DOHH2 (cell line): ENCODE results near the gene MCEE.

ENCODE experiments used
- H3F3A ChIP-seq: fragments of 200-600 bp; sonication (generic), shearing (Covaris generic); 2 replicates; pipeline ENCODE4 v1.6.0; 2016; ENCODE audit warnings: antibody characterized with exemption, mild to moderate bottlenecking; ENCODE audit not compliant: control insufficient read depth, insufficient read depth
- H3K27ac ChIP-seq: fragments of 200-600 bp; sonication (generic); 2 replicates; pipeline ENCODE4 v1.5.1; 2014; ENCODE audit warnings: low read depth, mild to moderate bottlenecking, low read length, moderate library complexity
- H3K27me3 ChIP-seq: fragments of 200-600 bp; sonication (generic); 2 replicates; pipeline ENCODE4 v1.6.1; 2014; ENCODE audit warnings: mild to moderate bottlenecking, low read length, mixed read lengths; ENCODE audit not compliant: control insufficient read depth
- H3K36me3 ChIP-seq: fragments of 200-600 bp; sonication (generic); 2 replicates; pipeline ENCODE4 v1.6.1; 2014; ENCODE audit warnings: mild to moderate bottlenecking, low read length, moderate library complexity, mixed read lengths; ENCODE audit not compliant: control insufficient read depth
- H3K4me1 ChIP-seq: fragments of 200-600 bp; sonication (generic); 2 replicates; pipeline ENCODE4 v1.6.1; 2014; ENCODE audit warnings: mild to moderate bottlenecking, low read length, mixed read lengths; ENCODE audit not compliant: control insufficient read depth
- H3K4me2 ChIP-seq: fragments of 200-600 bp; sonication (generic); 2 replicates; pipeline ENCODE4 v1.6.0; 2014; ENCODE audit warnings: mild to moderate bottlenecking, low read length, moderate library complexity
- H3K4me3 ChIP-seq: fragments of 200-600 bp; sonication (generic); 2 replicates; pipeline ENCODE4 v1.5.1; 2014; ENCODE audit warnings: mild to moderate bottlenecking, low read length, mixed read lengths
- H3K79me2 ChIP-seq: fragments of 200-600 bp; sonication (generic); 2 replicates; pipeline ENCODE4 v1.6.1; 2014; ENCODE audit warnings: mild to moderate bottlenecking, low read length, mixed read lengths; ENCODE audit not compliant: control insufficient read depth
- H3K9me2 ChIP-seq: fragments of 200-600 bp; sonication (generic); replicated peaks from 2 replicates; pipeline ENCODE4 v1.6.1; 2014; ENCODE audit warnings: mild to moderate bottlenecking, low read length, mixed read lengths; ENCODE audit not compliant: control insufficient read depth
- H3K9me3 ChIP-seq: fragments of 200-600 bp; sonication (generic); 2 replicates; pipeline ENCODE4 v1.6.1; 2014; ENCODE audit warnings: antibody characterized with exemption, low read length, mixed read lengths; ENCODE audit not compliant: control insufficient read depth, insufficient read depth
- H4K20me1 ChIP-seq: fragments of 200-600 bp; sonication (generic); 2 replicates; pipeline ENCODE4 v1.6.0; 2014; ENCODE audit warnings: low read depth, mild to moderate bottlenecking, antibody characterized with exemption, low read length, moderate library complexity; ENCODE audit not compliant: control insufficient read depth, insufficient read depth
- EZH2phosphoT487 ChIP-seq: fragments of 200-600 bp; sonication (generic); IDR thresholded peaks from 2 replicates; pipeline ENCODE4 v1.6.1; 2017; ENCODE audit warnings: borderline replicate concordance, mild to moderate bottlenecking, antibody characterized with exemption, low read length, moderate library complexity, mixed read lengths
- TF ChIP-seq, protein P1 (sequence below): fragments of 200-600 bp; sonication (generic); IDR thresholded peaks from one replicate; pipeline ENCODE4 v1.5.1; 2014; ENCODE audit warnings: antibody characterized with exemption, mild to moderate bottlenecking, low read depth, low read length; ENCODE audit not compliant: poor library complexity, severe bottlenecking

MCEE gene

GRCh38 chr2:71126957-71127356 is 3.1 kb downstream of the MCEE start:
- no peaks in the 10 kb centered on the region for H3K9me2 ChIP-seq
- H3K4me3 ChIP-seq: no peak overlapping the region
- H3K4me1 ChIP-seq: peaks cover 25% of the 10 kb centered on the region
- H4K20me1 ChIP-seq: 0 out of 2 replicates have a peak, but pooled peaks cover 2% of the 10 kb centered on the region
- peaks cover 36% of the 10 kb centered on the region for H3K36me3 ChIP-seq
- H3K4me2 ChIP-seq: no peak overlapping the region
- TF ChIP-seq, protein P1, sequence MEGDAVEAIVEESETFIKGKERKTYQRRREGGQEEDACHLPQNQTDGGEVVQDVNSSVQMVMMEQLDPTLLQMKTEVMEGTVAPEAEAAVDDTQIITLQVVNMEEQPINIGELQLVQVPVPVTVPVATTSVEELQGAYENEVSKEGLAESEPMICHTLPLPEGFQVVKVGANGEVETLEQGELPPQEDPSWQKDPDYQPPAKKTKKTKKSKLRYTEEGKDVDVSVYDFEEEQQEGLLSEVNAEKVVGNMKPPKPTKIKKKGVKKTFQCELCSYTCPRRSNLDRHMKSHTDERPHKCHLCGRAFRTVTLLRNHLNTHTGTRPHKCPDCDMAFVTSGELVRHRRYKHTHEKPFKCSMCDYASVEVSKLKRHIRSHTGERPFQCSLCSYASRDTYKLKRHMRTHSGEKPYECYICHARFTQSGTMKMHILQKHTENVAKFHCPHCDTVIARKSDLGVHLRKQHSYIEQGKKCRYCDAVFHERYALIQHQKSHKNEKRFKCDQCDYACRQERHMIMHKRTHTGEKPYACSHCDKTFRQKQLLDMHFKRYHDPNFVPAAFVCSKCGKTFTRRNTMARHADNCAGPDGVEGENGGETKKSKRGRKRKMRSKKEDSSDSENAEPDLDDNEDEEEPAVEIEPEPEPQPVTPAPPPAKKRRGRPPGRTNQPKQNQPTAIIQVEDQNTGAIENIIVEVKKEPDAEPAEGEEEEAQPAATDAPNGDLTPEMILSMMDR: no peak
- no peak for TF ChIP-seq EZH2phosphoT487
- 0 out of 2 replicates have a peak, but pooled peaks cover 2% of the 10 kb centered on the region for H3F3A ChIP-seq
- no peaks in the 10 kb centered on the region for H3K27me3 ChIP-seq
- no peaks in the 10 kb centered on the region for H3K9me3 ChIP-seq
- no peak overlapping the region for H3K27ac ChIP-seq
- H3K79me2 ChIP-seq: peaks cover 60% of the 10 kb centered on the region

GRCh38 chr2:71125506-71126294 is 4.3 kb downstream of the MCEE start:
- H3K27ac ChIP-seq: no peak overlapping the region
- H3K9me2 ChIP-seq: no peaks in the 10 kb centered on the region
- peaks cover 41% of the 10 kb centered on the region for H3K36me3 ChIP-seq
- peaks cover 17% of the 10 kb centered on the region for H3K4me1 ChIP-seq
- H3F3A ChIP-seq: 0 out of 2 replicates have a peak, but pooled peaks cover 2% of the 10 kb centered on the region
- no peaks in the 10 kb centered on the region for H4K20me1 ChIP-seq
- H3K4me2 ChIP-seq: no peak overlapping the region
- peaks cover 47% of the 10 kb centered on the region for H3K79me2 ChIP-seq
- H3K9me3 ChIP-seq: no peaks in the 10 kb centered on the region
- no peaks in the 10 kb centered on the region for H3K27me3 ChIP-seq
- TF ChIP-seq, protein P1: no peak
- TF ChIP-seq EZH2phosphoT487: no peak
- H3K4me3 ChIP-seq: no peak overlapping the region

GRCh38 chr2:71122387-71123298 is 7.4 kb downstream of the MCEE start:
- peaks cover 19% of the 10 kb centered on the region for H3K79me2 ChIP-seq
- H3K4me2 ChIP-seq: no peak overlapping the region
- H3K27ac ChIP-seq: no peak overlapping the region
- TF ChIP-seq, protein P1: no peak
- no peak for TF ChIP-seq EZH2phosphoT487
- no peaks in the 10 kb centered on the region for H3K27me3 ChIP-seq
- no peaks in the 10 kb centered on the region for H4K20me1 ChIP-seq
- no peak overlapping the region for H3K4me3 ChIP-seq
- H3K9me3 ChIP-seq: no peaks in the 10 kb centered on the region
- H3K9me2 ChIP-seq: no peaks in the 10 kb centered on the region
- peaks cover 2% of the 10 kb centered on the region; the same call in 1 of the 2 replicates for H3K4me1 ChIP-seq
- peaks cover 51% of the 10 kb centered on the region for H3K36me3 ChIP-seq
- 0 out of 2 replicates have a peak, but pooled peaks cover 2% of the 10 kb centered on the region for H3F3A ChIP-seq
